GM12872 (cell line): ENCODE data around the gene GLIS2.

Experiments
- TF ChIP-seq, protein P1 (sequence below): IDR thresholded peaks from 3 replicates; pipeline ENCODE4 v1.5.1; 2011; ENCODE audit warnings: low read depth, mild to moderate bottlenecking, low read length, moderate library complexity; ENCODE audit not compliant: insufficient read depth

GLIS2 gene

DNA sequence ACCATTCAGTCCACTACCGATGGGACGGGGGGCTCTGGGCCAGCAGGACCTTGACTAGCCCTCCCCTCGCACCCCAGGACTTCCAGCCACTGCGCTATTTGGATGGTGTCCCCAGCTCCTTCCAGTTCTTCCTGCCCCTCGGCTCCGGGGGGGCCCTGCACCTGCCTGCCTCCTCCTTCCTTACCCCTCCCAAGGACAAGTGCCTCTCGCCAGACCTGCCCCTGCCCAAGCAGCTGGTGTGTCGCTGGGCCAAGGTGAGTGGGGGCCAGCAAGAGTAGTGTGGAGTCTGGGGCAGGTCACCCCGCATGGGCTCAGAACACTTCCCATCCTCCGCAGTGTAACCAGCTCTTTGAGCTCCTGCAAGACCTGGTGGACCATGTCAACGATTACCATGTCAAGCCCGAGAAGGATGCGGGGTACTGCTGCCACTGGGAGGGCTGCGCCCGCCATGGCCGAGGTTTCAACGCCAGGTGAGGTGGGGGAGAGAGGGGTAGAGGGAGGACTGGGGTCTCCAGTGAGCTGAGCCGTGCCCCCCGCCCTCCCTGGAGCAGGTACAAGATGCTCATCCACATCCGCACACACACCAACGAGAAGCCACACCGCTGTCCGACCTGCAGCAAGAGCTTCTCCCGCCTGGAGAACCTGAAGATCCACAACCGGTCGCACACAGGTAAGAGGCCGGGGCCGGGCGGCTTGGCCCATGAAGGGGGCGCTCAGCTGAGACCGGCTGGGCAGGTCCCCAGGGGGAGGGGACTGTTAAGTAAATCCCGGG, 19.0 kb downstream of the GLIS2 start:
- TF ChIP-seq, protein P1, sequence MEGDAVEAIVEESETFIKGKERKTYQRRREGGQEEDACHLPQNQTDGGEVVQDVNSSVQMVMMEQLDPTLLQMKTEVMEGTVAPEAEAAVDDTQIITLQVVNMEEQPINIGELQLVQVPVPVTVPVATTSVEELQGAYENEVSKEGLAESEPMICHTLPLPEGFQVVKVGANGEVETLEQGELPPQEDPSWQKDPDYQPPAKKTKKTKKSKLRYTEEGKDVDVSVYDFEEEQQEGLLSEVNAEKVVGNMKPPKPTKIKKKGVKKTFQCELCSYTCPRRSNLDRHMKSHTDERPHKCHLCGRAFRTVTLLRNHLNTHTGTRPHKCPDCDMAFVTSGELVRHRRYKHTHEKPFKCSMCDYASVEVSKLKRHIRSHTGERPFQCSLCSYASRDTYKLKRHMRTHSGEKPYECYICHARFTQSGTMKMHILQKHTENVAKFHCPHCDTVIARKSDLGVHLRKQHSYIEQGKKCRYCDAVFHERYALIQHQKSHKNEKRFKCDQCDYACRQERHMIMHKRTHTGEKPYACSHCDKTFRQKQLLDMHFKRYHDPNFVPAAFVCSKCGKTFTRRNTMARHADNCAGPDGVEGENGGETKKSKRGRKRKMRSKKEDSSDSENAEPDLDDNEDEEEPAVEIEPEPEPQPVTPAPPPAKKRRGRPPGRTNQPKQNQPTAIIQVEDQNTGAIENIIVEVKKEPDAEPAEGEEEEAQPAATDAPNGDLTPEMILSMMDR, result no peak

- TF ChIP-seq, protein P1, result no peak
Observed at GRCh38 chr16:4336701-4337539, 21.1 kb downstream of the GLIS2 start.

- TF ChIP-seq, protein P1, result no peak
Observed at GRCh38 chr16:4337540-4338088, 21.7 kb downstream of the GLIS2 start.

GRCh38 chr16:4338125-4338582, 22.3 kb downstream of the GLIS2 start:
- TF ChIP-seq, protein P1, result no peak

GRCh38 chr16:4338712-4339299, 22.9 kb downstream of the GLIS2 start:
- TF ChIP-seq, protein P1, result no peak

DNA sequence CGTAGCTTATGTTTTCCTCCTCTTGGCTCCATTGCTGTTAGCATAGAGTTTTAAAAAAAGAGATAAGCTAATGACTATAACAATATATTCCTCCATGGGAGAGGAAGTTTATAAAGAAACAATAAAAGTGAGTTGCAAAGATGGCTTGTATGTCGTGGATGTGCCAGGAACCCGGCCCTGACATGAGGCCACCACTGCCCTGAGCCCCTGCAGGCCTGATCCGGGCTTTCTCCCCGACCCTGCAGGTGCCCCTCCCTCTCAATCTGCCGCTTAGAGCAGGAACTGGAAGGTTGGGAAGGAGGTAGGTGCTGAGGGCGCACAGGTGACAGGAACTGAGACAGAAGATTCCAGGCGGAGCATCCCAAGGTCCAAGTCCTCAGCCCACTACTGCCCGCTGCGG, 23.6 kb downstream of the GLIS2 start:
- TF ChIP-seq, protein P1, result no peak

GRCh38 chr16:4339909-4340308, 24.0 kb downstream of the GLIS2 start:
- TF ChIP-seq, protein P1, result no peak
